Keratinocyte (primary cell): Measurements from ENCODE around the gene ITGAD. TPM values are rescaled to one million over a fixed set of nuclear protein-coding genes. Genes with fewer than 3 reads are reported as not detected.

Experiments
- DNase-seq: peaks from one replicate; pipeline ENCODE4 v3.0.0-alpha.2; 2011; ENCODE audit warnings: low read depth, missing footprints, low spot score
- FAIRE-seq: peaks from 2 replicates; lab custom pipeline; 2011; peaks lifted over from hg19 to GRCh38; lab: Jason Lieb, UNC
- H2AFZ ChIP-seq: 2 replicates; pipeline ENCODE4 v1.6.0; 2012; ENCODE audit warnings: low read length, control low read depth, inconsistent platforms; ENCODE audit not compliant: control insufficient read depth
- H3K27ac ChIP-seq: 2 replicates; pipeline ENCODE4 v1.5.1; 2011; ENCODE audit warnings: low read length; ENCODE audit not compliant: control insufficient read depth, insufficient read depth
- H3K27me3 ChIP-seq: 3 replicates; pipeline ENCODE4 v1.6.0; 2011; ENCODE audit warnings: low read length; ENCODE audit not compliant: control insufficient read depth, insufficient read depth; ENCODE audit errors: extremely low read depth
- H3K36me3 ChIP-seq, 2 experiments: 2 replicates in 1 of 2; 3 replicates in 1 of 2; pipeline ENCODE4 v1.5.1; 2011; ENCODE audit warnings: low read length in 2 of 2, mild to moderate bottlenecking in 1 of 2; ENCODE audit not compliant: control insufficient read depth in 2 of 2, insufficient read depth in 2 of 2; ENCODE audit errors: extremely low read depth in 1 of 2
- H3K4me1 ChIP-seq: 3 replicates; pipeline ENCODE4 v1.5.1; 2011; ENCODE audit warnings: low read length; ENCODE audit not compliant: control insufficient read depth, insufficient read depth; ENCODE audit errors: extremely low read depth
- H3K4me2 ChIP-seq: 3 replicates; pipeline ENCODE4 v1.6.0; 2011; ENCODE audit warnings: low read depth, low read length; ENCODE audit not compliant: control insufficient read depth, insufficient read depth; ENCODE audit errors: extremely low read depth
- H3K4me3 ChIP-seq, 3 experiments: fragments of 200-600 bp in 1 of 3; sonication (generic) in 1 of 3; 2 replicates in 2 of 3; 3 replicates in 1 of 3; pipeline ENCODE4 v1.5.1; 2011 to 2016; ENCODE audit warnings: low read length in 3 of 3, mild to moderate bottlenecking in 3 of 3, control low read depth in 2 of 3, inconsistent platforms in 1 of 3, low read depth in 1 of 3, mixed read lengths in 1 of 3, mixed run types in 1 of 3, moderate library complexity in 1 of 3; ENCODE audit not compliant: control insufficient read depth in 2 of 3, insufficient read depth in 2 of 3; ENCODE audit errors: extremely low read depth in 1 of 3
- H3K79me2 ChIP-seq: 2 replicates; pipeline ENCODE4 v1.6.0; 2012; ENCODE audit warnings: low read length; ENCODE audit not compliant: control insufficient read depth, insufficient read depth
- H3K9ac ChIP-seq: 3 replicates; pipeline ENCODE4 v1.6.0; 2011; ENCODE audit warnings: low read length; ENCODE audit not compliant: control insufficient read depth, insufficient read depth; ENCODE audit errors: extremely low read depth
- H3K9me1 ChIP-seq: 3 replicates; pipeline ENCODE4 v1.6.0; 2011; ENCODE audit warnings: low read length; ENCODE audit not compliant: control insufficient read depth, insufficient read depth; ENCODE audit errors: extremely low read depth
- H3K9me3 ChIP-seq: 2 replicates; pipeline ENCODE4 v1.5.1; 2012; ENCODE audit warnings: low read depth, low read length; ENCODE audit not compliant: control insufficient read depth
- H4K20me1 ChIP-seq: 3 replicates; pipeline ENCODE4 v1.6.0; 2011; ENCODE audit warnings: low read length; ENCODE audit not compliant: control insufficient read depth, insufficient read depth; ENCODE audit errors: extremely low read depth
- EZH2 ChIP-seq: IDR thresholded peaks from one replicate; pipeline ENCODE4 v1.6.1; 2012; ENCODE audit warnings: inconsistent platforms, mild to moderate bottlenecking, low read length, moderate library complexity
- dilution Hi-C: fragments of 300-500 bp; cut with MboI; formaldehyde crosslinking; loops from one replicate; pipeline ENCODE4 v1.7.0; 2020; ENCODE audit warnings: low sequenced_read_pairs; ENCODE audit not compliant: extremely low pct_ligation_motif_present
- polyA plus RNA-seq, 5 experiments: library from polyadenylated mRNA; depleted of rRNA in 3 of 5; stranded (reverse) in 3 of 5; stranded (forward) in 1 of 5; unstranded in 1 of 5; fragments of >200 nt; gene quantifications; 1 replicate in 1 of 5; 2 replicates in 3 of 5; 3 replicates in 1 of 5; pipeline versions ENCODE4 v1.2.1 to v1.2.3, GENCODE V29; 2011 to 2012; ENCODE audit warnings: missing spikeins in 2 of 5, low read depth in 1 of 5, low replicate concordance in 1 of 5
- TF ChIP-seq, protein P1 (sequence below), 3 experiments: IDR thresholded peaks in 1 of 3; conservative IDR thresholded peaks in 1 of 3; optimal IDR thresholded peaks in 1 of 3; 2 replicates in 2 of 3; 3 replicates in 1 of 3; pipeline versions ENCODE3 to v1.5.1; 2011; ENCODE audit warnings: low read length in 3 of 3, mild to moderate bottlenecking in 3 of 3, moderate library complexity in 2 of 3, control low read depth in 1 of 3, inconsistent platforms in 1 of 3; ENCODE audit not compliant: insufficient read depth in 2 of 3; ENCODE audit errors: extremely low read depth in 1 of 3

ITGAD gene
- polyA plus RNA-seq, 1 donor (not counting 4 experiments of a cell fraction or from before 2014, with no cell fraction given), result not detected

DNA sequence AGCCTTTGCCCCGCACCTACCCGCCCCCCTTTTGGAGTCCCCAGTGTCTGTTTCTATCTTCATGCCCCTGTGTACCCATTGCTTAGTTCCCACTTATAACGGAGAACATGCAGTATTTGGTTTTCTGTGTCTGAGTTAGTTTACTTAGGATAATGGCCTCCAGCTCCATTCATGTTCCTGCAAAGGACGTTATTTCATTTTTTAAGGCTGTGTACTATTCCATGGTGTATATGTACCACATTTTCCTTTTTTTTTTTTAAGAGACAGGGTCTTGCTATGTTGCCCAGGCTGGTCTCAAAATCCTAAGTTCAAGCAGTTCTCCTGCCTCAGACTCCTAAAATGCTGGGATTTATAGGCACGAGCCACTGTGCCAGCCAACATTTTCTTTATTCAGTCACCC is 74.7 kb downstream of the ITGAD start:
- Histone ChIP-seq H3K4me2 (no peak overlapping the region), H3K4me1 (peaks cover 3% of the 10 kb centered on the region), H3K9ac (no peak overlapping the region), H3K9me3 (no peaks in the 10 kb centered on the region), H2AFZ (no peak overlapping the region), H3K79me2 (no peaks in the 10 kb centered on the region), H3K27me3 (no peaks in the 10 kb centered on the region), H3K27ac (no peak overlapping the region), H4K20me1 (no peaks in the 10 kb centered on the region), H3K9me1 (no peaks in the 10 kb centered on the region), H3K36me3 (peaks cover 2 to 16% of the 10 kb centered on the region in 2 experiments), H3K4me3 (no peak overlapping the region)
- no peak for FAIRE-seq
- dilution Hi-C loops, result no loop called here
- DNase-seq, result no peak
- TF ChIP-seq, protein P1, sequence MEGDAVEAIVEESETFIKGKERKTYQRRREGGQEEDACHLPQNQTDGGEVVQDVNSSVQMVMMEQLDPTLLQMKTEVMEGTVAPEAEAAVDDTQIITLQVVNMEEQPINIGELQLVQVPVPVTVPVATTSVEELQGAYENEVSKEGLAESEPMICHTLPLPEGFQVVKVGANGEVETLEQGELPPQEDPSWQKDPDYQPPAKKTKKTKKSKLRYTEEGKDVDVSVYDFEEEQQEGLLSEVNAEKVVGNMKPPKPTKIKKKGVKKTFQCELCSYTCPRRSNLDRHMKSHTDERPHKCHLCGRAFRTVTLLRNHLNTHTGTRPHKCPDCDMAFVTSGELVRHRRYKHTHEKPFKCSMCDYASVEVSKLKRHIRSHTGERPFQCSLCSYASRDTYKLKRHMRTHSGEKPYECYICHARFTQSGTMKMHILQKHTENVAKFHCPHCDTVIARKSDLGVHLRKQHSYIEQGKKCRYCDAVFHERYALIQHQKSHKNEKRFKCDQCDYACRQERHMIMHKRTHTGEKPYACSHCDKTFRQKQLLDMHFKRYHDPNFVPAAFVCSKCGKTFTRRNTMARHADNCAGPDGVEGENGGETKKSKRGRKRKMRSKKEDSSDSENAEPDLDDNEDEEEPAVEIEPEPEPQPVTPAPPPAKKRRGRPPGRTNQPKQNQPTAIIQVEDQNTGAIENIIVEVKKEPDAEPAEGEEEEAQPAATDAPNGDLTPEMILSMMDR (optimal IDR thresholded peaks at IDR 0.05 in 1 of 3, IDR thresholded peaks at IDR 0.05 in 1 of 3, conservative IDR thresholded peaks at IDR 0.05 in 1 of 3; ENCODE audit: extremely low read depth in 1 of 3, insufficient read depth in 2 of 3, low read length in 3 of 3), result no peak
- no peak for TF ChIP-seq EZH2

DNA sequence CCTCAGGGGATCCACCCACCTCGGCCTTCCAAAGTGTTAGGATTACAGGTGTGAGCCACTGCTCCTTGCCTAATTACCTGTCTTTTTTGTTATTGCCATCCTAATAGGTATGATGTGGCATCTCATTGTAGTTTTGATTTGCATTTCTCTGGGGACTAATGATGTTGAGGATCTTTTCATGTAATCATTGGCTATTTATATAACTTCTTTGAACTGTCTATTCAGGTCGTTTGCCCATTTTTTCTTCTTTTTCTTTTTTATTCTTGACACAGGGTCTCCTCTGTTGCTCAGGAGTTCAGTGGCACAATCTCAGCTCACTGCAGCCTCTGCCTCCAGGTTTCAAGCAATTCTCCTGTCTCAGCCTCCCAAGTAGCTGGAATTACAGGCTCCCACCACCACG is 77.5 kb downstream of the ITGAD start:
- no peak overlapping the region for H3K4me3 ChIP-seq
- H3K79me2 ChIP-seq, result no peaks in the 10 kb centered on the region
- TF ChIP-seq, protein P1 (optimal IDR thresholded peaks at IDR 0.05 in 1 of 3, IDR thresholded peaks at IDR 0.05 in 1 of 3, conservative IDR thresholded peaks at IDR 0.05 in 1 of 3; ENCODE audit: extremely low read depth in 1 of 3, insufficient read depth in 2 of 3, low read length in 3 of 3), result no peak
- no peak overlapping the region for H3K4me2 ChIP-seq
- H3K9me3 ChIP-seq, result no peaks in the 10 kb centered on the region
- H3K27ac ChIP-seq, result no peak overlapping the region
- peaks cover 0 to 12% of the 10 kb centered on the region in 2 experiments for H3K36me3 ChIP-seq
- no peaks in the 10 kb centered on the region for H3K9me1 ChIP-seq
- dilution Hi-C loops, result no loop called here
- FAIRE-seq (no peak), DNase-seq (no peak)
- peaks cover 3% of the 10 kb centered on the region for H3K4me1 ChIP-seq
- no peaks in the 10 kb centered on the region for H4K20me1 ChIP-seq
- H3K9ac ChIP-seq, result no peak overlapping the region
- H3K27me3 ChIP-seq, result no peaks in the 10 kb centered on the region
- H2AFZ ChIP-seq, result no peak overlapping the region
